BJ (cell line): Measurements from ENCODE around the gene PRKACB. TPM values are rescaled to one million over a fixed set of nuclear protein-coding genes. Genes with fewer than 3 reads are reported as not detected.

Source experiments
- CTCF ChIA-PET: fragments of 350-600 bp; formaldehyde crosslinking; extraction: SDS; loops from one replicate; lab custom pipeline; 2021; ENCODE audit warnings: antibody characterized with exemption, inconsistent platforms; lab: Yijun Ruan, JAX
- POLR2A ChIA-PET: fragments of 300-600 bp; sonication (Branson Sonifier 250); formaldehyde crosslinking; extraction: SDS; loops from one replicate; lab custom pipeline; 2021; ENCODE audit warnings: antibody characterized with exemption; lab: Charles Lee
- DNase-seq: peaks from one replicate; pipeline ENCODE4 v3.0.0-alpha.2; 2011; ENCODE audit warnings: low read depth
- H3K27me3 ChIP-seq: 2 replicates; pipeline ENCODE4 v1.6.0; 2011; ENCODE audit warnings: low read length; ENCODE audit not compliant: control insufficient read depth, insufficient read depth
- H3K36me3 ChIP-seq: 2 replicates; pipeline ENCODE4 v1.5.1; 2011; ENCODE audit warnings: low read length; ENCODE audit not compliant: control insufficient read depth, insufficient read depth
- H3K4me3 ChIP-seq: 2 replicates; pipeline ENCODE4 v1.5.1; 2011; ENCODE audit warnings: low read depth, mild to moderate bottlenecking, control low read depth, low read length
- polyA plus RNA-seq: library from polyadenylated mRNA; depleted of rRNA; stranded (reverse); fragments of >200 nt; gene quantifications from 2 replicates; pipeline ENCODE4 v1.2.3, GENCODE V29; 2011
- TF ChIP-seq, protein P1 (sequence below): IDR thresholded peaks from 2 replicates; pipeline ENCODE4 v1.5.1; 2011; ENCODE audit warnings: low read depth, mild to moderate bottlenecking, control low read depth, inconsistent platforms, low read length, moderate library complexity; ENCODE audit not compliant: insufficient read depth

PRKACB gene
- polyA plus RNA-seq, 1 experiment = 8.4 TPM

DNA sequence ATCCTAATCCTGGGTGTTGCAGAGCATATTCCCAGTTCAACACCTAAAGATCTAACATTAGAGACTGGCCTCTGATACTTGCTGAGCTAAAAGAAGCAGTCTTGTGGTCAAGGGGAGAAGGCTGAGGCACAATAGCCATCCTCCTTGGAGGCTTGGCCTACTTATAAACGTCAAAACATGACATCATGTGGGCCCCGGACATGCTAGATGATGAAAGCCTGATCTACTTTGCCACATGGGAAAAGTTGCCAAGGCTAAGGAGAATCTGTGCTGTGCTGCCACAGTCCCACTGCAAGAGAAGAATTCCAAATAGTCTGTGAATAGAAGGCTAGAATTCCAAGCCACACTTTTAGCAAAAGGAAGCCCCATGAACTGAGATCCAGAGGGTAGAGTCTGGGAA, 113.5 kb downstream of the PRKACB start:
- TF ChIP-seq, protein P1, sequence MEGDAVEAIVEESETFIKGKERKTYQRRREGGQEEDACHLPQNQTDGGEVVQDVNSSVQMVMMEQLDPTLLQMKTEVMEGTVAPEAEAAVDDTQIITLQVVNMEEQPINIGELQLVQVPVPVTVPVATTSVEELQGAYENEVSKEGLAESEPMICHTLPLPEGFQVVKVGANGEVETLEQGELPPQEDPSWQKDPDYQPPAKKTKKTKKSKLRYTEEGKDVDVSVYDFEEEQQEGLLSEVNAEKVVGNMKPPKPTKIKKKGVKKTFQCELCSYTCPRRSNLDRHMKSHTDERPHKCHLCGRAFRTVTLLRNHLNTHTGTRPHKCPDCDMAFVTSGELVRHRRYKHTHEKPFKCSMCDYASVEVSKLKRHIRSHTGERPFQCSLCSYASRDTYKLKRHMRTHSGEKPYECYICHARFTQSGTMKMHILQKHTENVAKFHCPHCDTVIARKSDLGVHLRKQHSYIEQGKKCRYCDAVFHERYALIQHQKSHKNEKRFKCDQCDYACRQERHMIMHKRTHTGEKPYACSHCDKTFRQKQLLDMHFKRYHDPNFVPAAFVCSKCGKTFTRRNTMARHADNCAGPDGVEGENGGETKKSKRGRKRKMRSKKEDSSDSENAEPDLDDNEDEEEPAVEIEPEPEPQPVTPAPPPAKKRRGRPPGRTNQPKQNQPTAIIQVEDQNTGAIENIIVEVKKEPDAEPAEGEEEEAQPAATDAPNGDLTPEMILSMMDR = no peak
- Histone ChIP-seq H3K36me3 (no peaks in the 10 kb centered on the region), H3K27me3 (no peaks in the 10 kb centered on the region; the same call in 1 of the 2 replicates), H3K4me3 (no peak overlapping the region)
- DNase-seq = no peak
- ChIA-PET CTCF (interaction anchor here (1.0 kb wide), 1 partner anchor 10 kb away, joined by 3 read pairs; no protein-coding TSS in a partner anchor), POLR2A (no interaction called here)

DNA sequence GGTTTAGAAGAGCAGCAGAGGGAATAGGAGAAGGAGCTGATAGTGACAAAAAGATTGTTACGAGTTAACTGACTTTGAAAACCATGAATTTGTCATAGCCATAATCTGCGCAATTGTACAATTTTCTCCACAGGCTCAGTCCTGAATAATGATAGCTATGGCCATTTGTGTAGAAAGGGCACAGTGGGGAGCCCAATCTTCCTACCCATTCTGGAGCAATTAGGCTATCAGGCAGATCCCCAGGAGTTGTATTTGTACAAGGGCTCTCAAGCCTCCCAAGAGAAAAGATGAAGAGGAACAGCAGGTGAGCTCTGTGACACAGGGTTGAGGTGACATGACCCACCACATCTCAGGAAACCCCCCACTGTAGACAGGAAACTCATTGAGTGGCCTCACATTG, 115.3 kb downstream of the PRKACB start:
- H3K36me3 ChIP-seq = no peaks in the 10 kb centered on the region
- no peaks in the 10 kb centered on the region; the same call in 1 of the 2 replicates for H3K27me3 ChIP-seq
- no peak for DNase-seq
- POLR2A ChIA-PET = no interaction called here
- CTCF ChIA-PET = no interaction called here
- TF ChIP-seq, protein P1 = no peak
- H3K4me3 ChIP-seq = no peak overlapping the region

DNA sequence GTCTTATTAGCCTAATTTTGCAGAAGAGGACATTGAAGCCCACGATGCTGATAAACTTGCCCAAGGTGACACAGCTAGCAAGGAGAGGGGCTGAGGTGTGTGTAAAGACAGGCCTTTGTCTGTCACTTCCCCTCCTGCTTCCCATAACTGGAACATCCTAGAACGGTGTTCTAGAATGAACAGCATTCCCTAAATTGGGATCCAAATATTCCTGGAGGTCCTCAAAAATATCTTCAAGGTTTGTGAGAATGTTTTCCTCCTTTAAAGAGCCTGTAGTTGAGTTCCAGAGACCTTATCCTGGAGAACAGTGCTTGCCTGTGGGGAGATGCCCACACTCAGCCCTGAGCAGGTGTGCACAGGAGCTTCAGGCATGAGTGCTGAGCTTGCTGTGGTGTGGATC, 115.9 kb downstream of the PRKACB start:
- POLR2A ChIA-PET = no interaction called here
- TF ChIP-seq, protein P1 = no peak
- CTCF ChIA-PET = no interaction called here
- Histone ChIP-seq H3K4me3 (no peak overlapping the region), H3K36me3 (no peaks in the 10 kb centered on the region), H3K27me3 (no peaks in the 10 kb centered on the region; the same call in 1 of the 2 replicates)
- DNase-seq = no peak

DNA sequence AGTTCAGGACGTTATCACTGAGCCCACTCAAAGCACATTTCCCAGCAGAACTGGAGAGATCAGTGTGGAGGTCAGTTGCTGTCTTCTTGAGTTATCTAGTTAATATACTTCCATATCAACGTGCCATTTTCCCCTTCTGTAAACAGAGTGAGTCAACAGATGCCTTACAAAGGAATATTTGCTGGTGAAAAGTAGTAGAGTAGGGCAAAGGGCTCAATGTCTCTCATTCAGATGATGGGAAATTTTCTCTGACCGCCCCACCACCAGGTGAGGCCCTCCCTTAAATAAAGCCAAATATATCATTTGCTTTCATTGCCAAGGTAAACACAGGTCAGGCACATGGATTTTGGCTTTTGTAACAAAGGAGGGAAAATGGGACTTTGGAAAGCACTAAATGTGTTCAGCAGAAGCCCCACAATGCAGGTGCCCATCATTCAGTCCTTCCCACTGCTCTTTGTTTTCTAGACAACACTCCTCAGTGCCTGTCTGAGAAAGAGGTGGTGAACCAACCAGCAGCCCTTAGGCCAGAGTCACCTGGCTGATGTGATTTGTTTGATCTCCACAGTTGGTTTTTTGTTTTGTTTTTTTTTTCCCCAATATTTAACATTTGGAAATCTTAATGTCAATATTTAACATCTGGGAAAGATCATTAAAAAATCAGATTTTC, 116.9 kb downstream of the PRKACB start:
- POLR2A ChIA-PET = no interaction called here
- TF ChIP-seq, protein P1 = no peak
- DNase-seq = no peak
- Histone ChIP-seq H3K4me3 (no peak overlapping the region), H3K36me3 (no peaks in the 10 kb centered on the region), H3K27me3 (no peaks in the 10 kb centered on the region; the same call in 1 of the 2 replicates)
- CTCF ChIA-PET = no interaction called here

DNA sequence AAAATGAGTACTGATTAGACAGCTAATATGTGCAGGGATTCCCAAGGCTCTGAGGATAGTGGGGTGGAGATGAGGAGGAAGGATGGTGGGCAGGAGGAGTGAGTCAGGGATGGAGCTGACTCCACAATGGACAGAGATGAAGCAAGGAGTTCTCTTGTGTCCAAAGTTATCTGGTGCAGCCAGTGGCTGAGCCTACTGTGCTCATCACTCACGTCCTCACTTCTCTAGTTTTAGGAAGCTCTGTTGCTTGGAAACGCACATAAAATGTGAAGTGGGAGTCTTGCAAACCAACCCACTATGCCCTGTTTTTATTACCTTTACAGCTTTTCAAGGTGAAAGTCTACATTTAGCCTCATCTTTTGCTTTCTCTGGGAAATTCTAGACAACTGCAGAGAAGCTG, 120.9 kb downstream of the PRKACB start:
- no peak for DNase-seq
- TF ChIP-seq, protein P1 = no peak
- Histone ChIP-seq H3K4me3 (no peak overlapping the region), H3K27me3 (peaks cover 1% of the 10 kb centered on the region; the same call in 1 of the 2 replicates), H3K36me3 (no peaks in the 10 kb centered on the region)
- POLR2A ChIA-PET = no interaction called here
- CTCF ChIA-PET = no interaction called here
